Breast epithelium (tissue), 4 donors: ENCODE data around the gene CHD5. TPM values are rescaled to one million over a fixed set of nuclear protein-coding genes. Genes with fewer than 3 reads are reported as not detected.
"Not testable (repeated sequence)": the region's sequence is repeated elsewhere in the genome, so short reads cannot be mapped to it uniquely, and the experiment has no call there.

Source experiments
- DNase-seq, 2 donors: peaks; one replicate each; pipeline ENCODE4 v3.0.0-alpha.2; 2019; ENCODE audit warnings: low spot score in 2 of 2
- H3K27ac ChIP-seq, 2 donors: fragments of 200-600 bp; sonication (generic) in 1 of 2; one replicate each; pipeline ENCODE4 v1.5.1; 2016 to 2019; ENCODE audit warnings: mild to moderate bottlenecking in 1 of 2
- H3K27me3 ChIP-seq, 2 donors: fragments of 200-600 bp; sonication (generic) in 1 of 2; one replicate each; pipeline versions ENCODE4 v1.5.1 to v1.6.0; 2017 to 2019; ENCODE audit warnings: control low read depth in 1 of 2, mild to moderate bottlenecking in 1 of 2
- H3K36me3 ChIP-seq: fragments of 200-600 bp; one replicate; pipeline ENCODE4 v1.5.1; 2019
- H3K4me1 ChIP-seq, 2 donors: fragments of 200-600 bp; sonication (generic); one replicate each; pipeline ENCODE4 v1.5.1; 2016 to 2019; ENCODE audit warnings: control low read depth in 1 of 2
- H3K4me3 ChIP-seq, 3 donors: fragments of 200-600 bp; sonication (generic); 1 replicate in 2 of 3; 2 replicates in 1 of 3; pipeline ENCODE4 v1.5.1; 2016 to 2019; ENCODE audit warnings: mild to moderate bottlenecking in 3 of 3, moderate library complexity in 2 of 3
- H3K9me3 ChIP-seq, 2 donors: fragments of 200-600 bp; sonication (generic) in 1 of 2; one replicate each; pipeline ENCODE4 v1.5.1; 2016 to 2019; ENCODE audit warnings: control low read depth in 1 of 2
- CTCF ChIP-seq, 3 donors: fragments of 450-650 bp; IDR thresholded peaks; one replicate each; pipeline ENCODE4 v1.5.1; 2016 to 2017; ENCODE audit warnings: antibody characterized with exemption in 3 of 3, mild to moderate bottlenecking in 3 of 3, moderate library complexity in 3 of 3
- POLR2A ChIP-seq: fragments of 450-650 bp; IDR thresholded peaks from one replicate; pipeline ENCODE4 v1.6.1; 2016; ENCODE audit warnings: antibody characterized with exemption, mild to moderate bottlenecking, moderate library complexity
- POLR2AphosphoS5 ChIP-seq, 3 donors: sonication (generic); formaldehyde crosslinking; IDR thresholded peaks; one replicate each; pipeline ENCODE4 v1.6.1; 2017; ENCODE audit warnings: antibody characterized with exemption in 3 of 3
- intact Hi-C: fragments of 100-400 bp; cut with DNase I; formaldehyde crosslinking; loops from one replicate; pipeline ENCODE4 v1.15.1; 2023; ENCODE audit warnings: low total_unique reads
- total RNA-seq, 3 donors: library from RNA; depleted of rRNA; stranded (reverse); fragments of >200 nt; gene quantifications; one replicate each; pipeline ENCODE4 v1.1.0, GENCODE V29; 2016

Gene CHD5
- total RNA-seq, 3 donors from 2014 or later, result under 0.01 to 0.33 (median 0.15) TPM

DNA sequence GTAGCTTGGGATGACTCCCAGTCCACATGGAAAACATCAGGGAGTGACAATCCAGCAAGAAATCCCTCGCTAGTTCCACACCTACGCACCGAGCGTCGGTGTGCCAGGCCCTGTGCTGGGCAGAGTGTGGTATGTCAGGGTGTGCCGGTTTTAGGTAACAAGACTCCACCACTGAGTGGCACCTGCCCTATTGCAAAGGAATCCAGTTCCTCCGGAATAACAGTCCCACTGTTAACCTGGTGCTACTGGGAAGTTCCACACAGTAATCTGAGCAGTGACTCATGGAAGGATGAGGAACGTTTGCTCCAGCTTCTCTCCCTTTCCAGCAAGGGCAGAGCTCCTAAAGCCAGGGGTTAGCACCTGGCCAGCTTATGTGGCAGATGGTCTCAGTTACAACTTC is 40.1 kb upstream of the CHD5 start:
- intact Hi-C loops, result no loop called here
- H3K27me3 ChIP-seq, result no peaks in the 10 kb centered on the region
- H3K4me3 ChIP-seq, result no peak overlapping the region
- peak in 1 of 2 donors; percentile 40 for DNase-seq
- peak in 1 of 3 donors; percentile 13 for TF ChIP-seq POLR2AphosphoS5 (IDR thresholded peaks at IDR 0.05)
- TF ChIP-seq POLR2A, result no peak
- TF ChIP-seq CTCF (IDR thresholded peaks at IDR 0.05), result no peak
- H3K36me3 ChIP-seq, result no peaks in the 10 kb centered on the region
- H3K4me1 ChIP-seq, result no peaks in the 10 kb centered on the region
- peak overlapping the region in 1 of 2 donors; percentile 30 for H3K27ac ChIP-seq
- no peaks in the 10 kb centered on the region for H3K9me3 ChIP-seq

DNA sequence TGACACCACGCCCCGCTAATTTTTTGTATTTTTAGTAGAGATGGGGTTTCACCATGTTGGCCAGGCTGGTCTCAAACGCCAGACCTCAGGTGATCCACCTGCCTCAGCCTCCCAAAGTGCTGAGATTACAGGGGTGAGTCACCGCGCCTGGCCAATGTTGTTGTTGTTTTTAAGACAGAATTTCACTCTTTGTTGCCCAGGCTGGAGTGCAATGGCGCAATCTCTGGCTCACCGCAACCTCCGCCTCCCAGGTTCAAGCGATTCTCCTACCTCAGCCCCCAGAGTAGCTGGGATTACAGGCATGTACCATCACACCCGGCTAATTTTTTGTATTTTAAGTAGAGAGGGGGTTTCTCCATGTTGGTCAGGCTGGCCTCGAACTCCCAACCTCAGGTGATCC is 39.5 kb upstream of the CHD5 start:
- H3K4me3 ChIP-seq, H3K36me3 ChIP-seq, H3K9me3 ChIP-seq, H3K4me1 ChIP-seq, H3K27me3 ChIP-seq, DNase-seq: not testable (repeated sequence)
- intact Hi-C loops, result loop anchor here (5.0 kb wide), 1 partner anchor 1417 kb away; no protein-coding TSS in a partner anchor
- H3K27ac ChIP-seq, result peak overlapping the region in 1 of 2 donors; percentile 30

DNA sequence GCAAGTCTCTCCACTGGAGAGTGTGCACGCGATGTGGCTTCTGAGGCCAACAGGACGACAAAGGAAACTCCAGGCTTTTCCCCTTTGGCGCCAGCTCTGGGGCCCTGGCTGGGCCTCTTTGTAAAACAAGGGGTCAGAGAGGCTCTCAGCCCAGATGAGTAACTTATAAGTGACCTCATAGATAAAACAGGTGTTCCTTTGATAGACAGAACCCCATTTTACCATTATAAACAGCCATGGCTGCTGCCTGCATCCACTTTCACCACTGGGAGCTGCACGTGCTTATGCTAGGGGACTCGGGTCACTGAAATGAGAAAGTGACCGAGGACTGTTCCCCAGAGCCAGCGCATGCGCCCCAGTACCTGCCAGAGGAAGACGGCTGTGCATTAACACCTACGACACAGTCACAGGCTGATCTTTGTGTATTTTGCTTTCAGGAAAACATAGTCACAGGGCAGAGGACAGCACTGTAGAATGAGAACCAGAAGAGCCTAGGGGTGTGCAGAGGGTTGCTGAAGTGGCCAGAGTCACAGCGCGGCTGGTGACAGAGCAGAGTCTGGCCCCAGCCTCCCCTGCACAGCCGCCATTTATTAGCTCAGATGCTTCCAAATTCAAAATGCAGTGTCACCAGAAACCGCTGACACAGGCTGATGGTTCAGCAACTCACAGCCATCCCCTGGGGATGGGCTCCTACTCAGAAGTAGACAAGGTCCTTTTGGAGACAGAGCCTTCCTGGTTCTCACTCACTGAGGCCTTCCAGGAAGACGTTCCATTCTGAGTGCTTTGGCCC is 38.4 kb upstream of the CHD5 start:
- no peak overlapping the region for H3K27ac ChIP-seq
- intact Hi-C loops, result loop anchor here (5.0 kb wide), 1 partner anchor 1416 kb away; no protein-coding TSS in a partner anchor
- DNase-seq, result no peak
- no peaks in the 10 kb centered on the region for H3K9me3 ChIP-seq
- TF ChIP-seq CTCF (IDR thresholded peaks at IDR 0.05), result no peak
- no peak for TF ChIP-seq POLR2A
- no peak for TF ChIP-seq POLR2AphosphoS5 (IDR thresholded peaks at IDR 0.05)
- H3K27me3 ChIP-seq, result no peaks in the 10 kb centered on the region
- H3K36me3 ChIP-seq, result no peaks in the 10 kb centered on the region
- H3K4me3 ChIP-seq, result no peak overlapping the region
- H3K4me1 ChIP-seq, result no peaks in the 10 kb centered on the region

- TF ChIP-seq POLR2A (no peak), CTCF (IDR thresholded peaks at IDR 0.05) (no peak), POLR2AphosphoS5 (IDR thresholded peaks at IDR 0.05) (no peak)
- Histone ChIP-seq H3K4me3 (no peak overlapping the region), H3K27ac (no peak overlapping the region), H3K4me1 (no peaks in the 10 kb centered on the region), H3K9me3 (no peaks in the 10 kb centered on the region), H3K36me3 (no peaks in the 10 kb centered on the region), H3K27me3 (no peaks in the 10 kb centered on the region)
- no peak for DNase-seq
- intact Hi-C loops, result loop anchor here (1.0 kb wide), 1 partner anchor 34 kb away; no protein-coding TSS in a partner anchor
These were observed 32.3 kb upstream of the CHD5 start for GRCh38 chr1:6212193-6212959.

GRCh38 chr1:6211731-6212130 is 31.6 kb upstream of the CHD5 start:
- no peaks in the 10 kb centered on the region for H3K27me3 ChIP-seq
- H3K27ac ChIP-seq, result no peak overlapping the region
- TF ChIP-seq CTCF (IDR thresholded peaks at IDR 0.05) (no peak), POLR2AphosphoS5 (IDR thresholded peaks at IDR 0.05) (no peak)
- no peak for DNase-seq
- H3K9me3 ChIP-seq, result no peaks in the 10 kb centered on the region
- no peaks in the 10 kb centered on the region for H3K36me3 ChIP-seq
- H3K4me3 ChIP-seq, result no peak overlapping the region
- intact Hi-C loops, result loop anchor here (1.0 kb wide), 1 partner anchor 33 kb away; no protein-coding TSS in a partner anchor
- H3K4me1 ChIP-seq, result no peaks in the 10 kb centered on the region
